ACC112 (cell line): ENCODE data around the gene FANK1.

Experiments
- H2AFZ ChIP-seq: fragments of 200-600 bp; sonication (generic); one replicate; pipeline ENCODE4 v1.6.0; 2017; ENCODE audit warnings: antibody characterized with exemption, low read length; ENCODE audit not compliant: unreplicated experiment
- H3K27ac ChIP-seq: fragments of 200-600 bp; sonication (generic); 2 replicates; pipeline ENCODE4 v1.5.1; 2014; ENCODE audit warnings: low read depth, mild to moderate bottlenecking, antibody characterized with exemption, low read length, moderate library complexity
- H3K27me3 ChIP-seq: fragments of 200-600 bp; sonication (generic); 2 replicates; pipeline ENCODE4 v1.6.1; 2014; ENCODE audit warnings: mild to moderate bottlenecking, antibody characterized with exemption, low read length, moderate library complexity, mixed read lengths; ENCODE audit not compliant: insufficient read depth
- H3K36me3 ChIP-seq: fragments of 200-600 bp; sonication (generic); 2 replicates; pipeline ENCODE4 v1.6.1; 2016; ENCODE audit warnings: mild to moderate bottlenecking, antibody characterized with exemption, low read length, moderate library complexity, mixed read lengths; ENCODE audit not compliant: insufficient read depth
- H3K4me1 ChIP-seq: fragments of 200-600 bp; sonication (generic); one replicate; pipeline ENCODE4 v1.6.1; 2016; ENCODE audit warnings: low read length, mixed read lengths; ENCODE audit not compliant: insufficient read depth, unreplicated experiment, control insufficient read depth
- H3K4me3 ChIP-seq: fragments of 200-600 bp; sonication (generic); 2 replicates; pipeline ENCODE4 v1.5.1; 2014; ENCODE audit warnings: mild to moderate bottlenecking, low read depth, low read length
- H3K79me2 ChIP-seq: fragments of 200-600 bp; sonication (generic); one replicate; pipeline ENCODE4 v1.6.0; 2016; ENCODE audit warnings: low read length; ENCODE audit not compliant: control insufficient read depth, unreplicated experiment, insufficient read depth

FANK1 gene

DNA sequence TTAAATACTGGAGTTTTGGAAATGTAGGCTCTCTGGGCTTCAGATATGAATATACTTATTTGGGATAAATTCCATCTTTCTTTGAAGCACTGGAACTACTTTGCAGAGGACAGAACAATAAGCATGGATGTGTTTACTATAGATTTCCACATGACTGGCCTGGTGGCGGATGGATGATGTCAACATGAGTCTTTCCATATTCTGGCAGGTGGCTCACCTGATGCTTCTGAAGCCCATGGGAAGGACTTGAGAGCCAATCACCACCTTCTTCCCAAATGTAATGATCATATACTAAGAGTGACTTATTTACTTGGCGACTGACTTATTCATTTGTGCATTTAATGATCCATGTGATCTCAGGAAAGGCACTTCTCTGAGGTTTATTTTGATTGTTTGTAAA is 110.5 kb downstream of the FANK1 start:
- Histone ChIP-seq H3K36me3 (no peaks in the 10 kb centered on the region; the same call in 1 of the 2 replicates), H3K27me3 (no peaks in the 10 kb centered on the region), H3K4me1 (no peaks in the 10 kb centered on the region), H3K4me3 (no peak overlapping the region), H3K79me2 (no peaks in the 10 kb centered on the region), H3K27ac (no peak overlapping the region), H2AFZ (no peak overlapping the region)

DNA sequence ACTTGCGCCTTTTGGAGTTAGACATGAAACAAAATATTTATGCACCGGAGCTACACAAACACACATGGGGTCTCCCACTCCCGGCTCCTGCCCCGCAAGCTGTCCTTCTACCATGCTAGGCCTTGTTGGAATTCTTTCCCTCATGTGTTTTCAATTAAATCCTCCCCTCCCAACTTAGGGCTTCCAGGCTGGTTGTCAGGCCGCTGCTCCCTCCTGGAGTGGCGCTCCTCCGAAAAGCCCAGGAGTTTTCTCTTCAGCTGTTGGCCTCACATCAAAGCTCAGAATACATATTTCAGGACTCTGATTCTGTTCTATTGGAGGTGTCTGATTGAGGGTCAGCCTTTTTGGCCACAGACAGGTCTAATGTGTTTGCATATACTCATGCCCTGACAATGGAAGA is 113.3 kb downstream of the FANK1 start:
- Histone ChIP-seq H3K4me3 (no peak overlapping the region), H3K27me3 (no peaks in the 10 kb centered on the region), H3K79me2 (no peaks in the 10 kb centered on the region), H2AFZ (no peak overlapping the region), H3K27ac (no peak overlapping the region), H3K36me3 (no peaks in the 10 kb centered on the region; the same call in 1 of the 2 replicates), H3K4me1 (peaks cover 18% of the 10 kb centered on the region)

DNA sequence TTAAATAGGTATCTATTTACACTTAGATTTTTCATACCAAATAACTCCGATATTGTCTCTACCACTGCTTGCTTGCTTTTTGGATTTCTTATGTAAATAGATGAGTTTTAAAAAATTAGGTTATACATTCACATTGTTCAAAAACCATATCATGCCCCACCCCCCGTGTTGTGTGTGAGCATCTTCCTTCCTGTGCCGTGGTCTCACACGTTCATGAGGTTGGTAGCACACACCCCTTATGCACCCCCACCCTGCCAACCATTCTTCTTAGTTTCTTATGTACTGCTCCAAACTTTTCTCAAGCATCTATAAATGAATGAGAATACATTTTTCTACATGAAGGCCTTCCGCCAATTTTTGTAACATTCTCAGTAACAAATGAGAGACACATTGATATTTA is 115.6 kb downstream of the FANK1 start:
- Histone ChIP-seq H3K4me1 (peaks cover 18% of the 10 kb centered on the region), H3K27me3 (no peaks in the 10 kb centered on the region), H2AFZ (no peak overlapping the region), H3K36me3 (peaks cover 8% of the 10 kb centered on the region), H3K4me3 (no peak overlapping the region), H3K79me2 (no peaks in the 10 kb centered on the region), H3K27ac (no peak overlapping the region)

DNA sequence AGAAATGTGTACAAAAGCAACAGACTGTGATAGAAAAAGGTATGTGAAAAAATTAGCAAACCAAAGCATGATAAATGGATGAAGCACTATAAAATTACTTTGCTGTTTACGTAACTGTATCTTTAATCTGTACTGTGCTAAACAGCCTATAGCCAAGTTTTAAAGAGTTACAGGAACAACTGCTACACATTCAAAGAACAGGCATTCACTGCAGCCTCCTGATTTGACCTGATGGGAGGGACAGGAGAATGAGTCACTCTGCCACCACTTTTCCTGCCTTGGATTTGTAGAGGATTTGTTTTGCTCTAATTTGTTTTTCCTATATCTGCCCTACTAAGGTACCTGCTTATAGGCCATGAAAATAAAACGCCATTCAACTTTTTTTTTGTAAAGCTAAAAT is 116.1 kb downstream of the FANK1 start:
- no peak overlapping the region for H3K4me3 ChIP-seq
- peaks cover 18% of the 10 kb centered on the region for H3K4me1 ChIP-seq
- peaks cover 8% of the 10 kb centered on the region for H3K36me3 ChIP-seq
- no peak overlapping the region for H2AFZ ChIP-seq
- no peak overlapping the region for H3K27ac ChIP-seq
- no peaks in the 10 kb centered on the region for H3K79me2 ChIP-seq
- H3K27me3 ChIP-seq = no peaks in the 10 kb centered on the region

DNA sequence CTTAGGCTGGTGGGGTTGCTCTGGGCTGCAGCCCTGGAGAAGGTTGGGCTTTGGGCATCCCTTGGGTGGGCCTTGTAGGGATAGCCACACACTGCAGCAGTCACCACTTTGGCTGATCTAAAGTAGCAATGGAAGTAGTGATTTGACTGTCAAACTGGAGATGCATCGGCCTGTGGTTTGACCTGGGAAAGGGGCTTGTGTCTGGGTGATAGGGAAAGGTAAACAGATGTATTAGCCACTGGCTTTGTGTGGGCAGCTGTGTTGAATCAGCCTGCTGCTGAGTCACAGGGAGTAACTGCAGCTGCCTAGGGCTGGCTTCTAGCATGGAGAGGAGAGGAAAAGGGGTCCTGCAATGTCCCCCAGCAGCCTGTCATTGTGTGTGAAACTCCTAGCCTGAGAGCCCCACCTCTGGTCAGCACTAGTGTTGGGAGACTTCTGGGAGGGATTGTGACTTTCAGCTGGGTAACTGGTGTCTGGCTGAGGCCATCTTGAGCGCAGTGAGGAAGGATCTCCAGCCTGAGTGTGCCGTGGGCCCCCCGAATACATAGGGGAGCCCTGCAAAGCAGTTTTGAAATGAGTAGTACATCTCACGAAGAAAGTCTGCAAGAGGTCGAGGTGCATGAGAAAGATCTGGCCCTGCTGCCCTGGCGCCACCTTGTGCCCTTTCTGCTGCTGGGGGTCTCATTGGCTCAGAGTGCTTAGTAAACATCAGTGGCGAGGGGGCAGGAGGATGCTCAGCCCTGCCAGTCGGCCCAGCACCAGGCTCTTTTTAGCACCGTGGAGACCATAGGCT is 117.3 kb downstream of the FANK1 start:
- Histone ChIP-seq H3K4me1 (peaks cover 18% of the 10 kb centered on the region), H3K79me2 (no peaks in the 10 kb centered on the region), H3K4me3 (no peak overlapping the region), H3K27me3 (no peaks in the 10 kb centered on the region), H2AFZ (no peak overlapping the region), H3K27ac (no peak overlapping the region), H3K36me3 (peaks cover 8% of the 10 kb centered on the region)

DNA sequence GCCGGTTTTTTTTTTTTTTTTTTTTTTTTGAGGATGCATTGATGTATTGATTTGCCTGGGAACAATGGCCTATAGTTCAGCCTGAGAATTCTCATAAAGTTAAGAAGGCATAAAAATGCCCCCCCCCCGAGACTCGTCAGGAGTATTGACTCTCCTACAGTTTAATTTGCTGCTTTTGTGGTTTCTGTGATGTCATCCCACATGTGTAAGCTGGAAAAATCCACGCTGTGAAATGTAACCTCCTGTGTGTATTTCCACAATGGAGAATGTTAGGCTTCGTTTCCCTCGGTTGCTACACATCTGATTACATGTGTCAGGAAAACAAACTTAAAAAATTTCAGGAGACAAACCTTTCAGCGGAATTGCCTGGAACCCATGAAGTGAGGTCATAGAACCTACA is 117.9 kb downstream of the FANK1 start:
- Histone ChIP-seq H3K79me2 (no peaks in the 10 kb centered on the region), H2AFZ (no peak overlapping the region), H3K4me1 (peaks cover 18% of the 10 kb centered on the region), H3K27me3 (no peaks in the 10 kb centered on the region), H3K36me3 (peaks cover 8% of the 10 kb centered on the region), H3K4me3 (no peak overlapping the region), H3K27ac (no peak overlapping the region)

DNA sequence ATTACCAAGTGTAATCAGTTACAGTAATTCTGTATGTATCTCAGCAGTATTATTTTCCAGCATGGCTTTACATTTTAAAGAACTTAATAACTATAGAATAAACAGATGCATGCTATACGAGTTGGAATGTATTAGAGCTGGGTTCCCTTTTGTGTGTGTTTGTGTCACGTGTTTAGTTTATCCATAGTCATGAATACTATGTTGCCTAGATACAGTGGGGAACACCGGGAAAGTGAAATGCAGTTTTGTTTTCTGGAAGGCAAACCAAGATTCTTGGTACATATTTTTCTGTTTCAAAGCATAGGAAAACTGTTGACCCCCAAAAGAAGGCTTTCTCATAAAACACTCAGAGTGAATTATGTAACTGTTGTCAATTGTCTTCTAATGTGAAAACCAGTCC is 119.0 kb downstream of the FANK1 start:
- H3K27me3 ChIP-seq = no peaks in the 10 kb centered on the region
- peaks cover 18% of the 10 kb centered on the region for H3K4me1 ChIP-seq
- H3K4me3 ChIP-seq = no peak overlapping the region
- H3K79me2 ChIP-seq = no peaks in the 10 kb centered on the region
- H3K27ac ChIP-seq = no peak overlapping the region
- H3K36me3 ChIP-seq = peaks cover 8% of the 10 kb centered on the region
- no peak overlapping the region for H2AFZ ChIP-seq

DNA sequence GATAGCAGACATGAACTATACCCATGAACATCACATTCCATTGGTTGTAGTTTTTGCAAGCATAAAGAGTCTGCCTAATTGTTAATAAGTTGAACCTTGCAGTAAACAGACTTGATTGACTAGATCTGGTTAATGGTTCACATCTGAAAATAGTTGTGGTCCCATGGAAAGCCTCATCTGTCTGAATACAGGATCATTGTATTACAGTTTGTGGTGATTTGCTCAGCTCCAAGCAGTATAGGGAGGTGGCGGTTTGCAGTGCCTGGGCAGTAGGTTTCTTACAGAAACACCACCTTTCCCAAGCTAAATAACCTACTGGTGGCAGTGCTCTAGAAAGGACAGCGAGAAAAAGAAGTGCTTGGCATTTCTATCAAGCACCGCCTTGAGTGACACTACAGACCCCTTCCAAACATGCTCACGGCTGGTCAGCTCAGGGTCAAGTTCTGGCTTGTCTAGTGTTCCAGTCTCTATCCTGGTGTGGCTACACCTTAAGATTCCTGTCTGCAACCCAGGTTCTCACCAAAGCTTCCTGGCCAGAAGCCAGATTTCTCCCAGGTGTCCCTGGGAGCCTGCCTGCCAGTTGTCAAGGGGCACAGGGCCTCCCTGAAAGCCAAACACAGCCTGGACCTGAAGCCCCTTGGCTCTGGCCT is 119.9 kb downstream of the FANK1 start:
- H3K4me1 ChIP-seq = peaks cover 18% of the 10 kb centered on the region
- H3K4me3 ChIP-seq = no peak overlapping the region

DNA sequence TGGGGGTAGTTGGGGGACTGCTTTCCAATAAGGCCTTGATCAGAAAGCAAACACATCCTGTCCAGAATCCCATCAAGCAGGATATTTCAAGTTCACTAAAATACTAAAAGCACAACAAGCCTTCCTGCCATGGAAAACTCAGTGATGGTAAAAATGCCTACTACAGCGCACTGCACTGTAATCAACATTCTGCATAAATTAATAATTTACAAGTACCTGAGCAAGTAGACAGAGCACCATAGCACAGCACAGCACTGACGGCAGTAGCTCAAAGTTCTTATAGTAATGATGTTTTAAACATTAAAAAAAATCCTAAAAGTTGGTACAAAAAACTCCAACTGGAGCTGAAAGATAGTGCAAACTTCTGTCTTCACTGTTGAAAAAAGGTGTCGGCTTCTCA is 120.5 kb downstream of the FANK1 start:
- Histone ChIP-seq H3K4me3 (no peak overlapping the region), H3K36me3 (peaks cover 8% of the 10 kb centered on the region; the same call in 1 of the 2 replicates), H2AFZ (no peak overlapping the region), H3K27me3 (no peaks in the 10 kb centered on the region), H3K27ac (no peak overlapping the region), H3K79me2 (no peaks in the 10 kb centered on the region), H3K4me1 (peaks cover 18% of the 10 kb centered on the region)

More for the DNA sequence above, 119.9 kb downstream of the FANK1 start:
- H3K27me3 ChIP-seq = no peaks in the 10 kb centered on the region
- H3K79me2 ChIP-seq = no peaks in the 10 kb centered on the region
- H3K36me3 ChIP-seq = peaks cover 8% of the 10 kb centered on the region
- no peak overlapping the region for H3K27ac ChIP-seq
- no peak overlapping the region for H2AFZ ChIP-seq

DNA sequence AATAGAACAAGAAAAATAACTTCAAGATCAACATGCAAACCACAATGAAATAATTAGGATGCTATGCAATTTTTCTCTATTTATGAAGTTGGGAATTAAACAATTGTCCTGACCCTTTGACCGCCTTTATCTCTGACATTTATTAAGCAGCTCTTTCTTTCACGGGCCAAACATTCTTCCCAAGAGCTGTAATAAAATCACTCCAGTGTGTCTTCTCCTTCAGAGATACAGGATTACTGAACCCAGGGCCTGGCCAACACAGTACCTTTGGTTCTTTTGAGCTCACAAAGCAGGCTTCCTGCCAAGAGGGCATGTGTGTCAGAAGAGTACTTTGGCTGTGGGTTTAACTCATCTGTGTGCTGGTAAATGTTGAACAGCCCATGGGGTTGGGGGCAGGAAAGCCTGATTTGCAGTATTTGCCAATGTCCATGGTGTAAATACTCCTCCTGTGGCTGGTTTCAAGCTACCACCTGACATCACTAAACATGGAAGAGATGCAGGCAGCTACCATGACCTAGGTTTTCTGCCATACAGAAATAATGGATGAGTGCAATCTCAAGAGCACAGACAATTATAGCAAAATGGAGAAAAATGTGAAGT is 121.7 kb downstream of the FANK1 start:
- Histone ChIP-seq H2AFZ (no peak overlapping the region), H3K36me3 (peaks cover 8% of the 10 kb centered on the region; the same call in 1 of the 2 replicates), H3K27ac (no peak overlapping the region), H3K27me3 (no peaks in the 10 kb centered on the region), H3K4me3 (no peak overlapping the region), H3K4me1 (peaks cover 10% of the 10 kb centered on the region), H3K79me2 (no peaks in the 10 kb centered on the region)
